SK-N-SH (cell line): ENCODE results near the gene TELO2. TPM values are rescaled to one million over a fixed set of nuclear protein-coding genes. Genes with fewer than 3 reads are reported as not detected.

ENCODE experiments used
- CTCF ChIA-PET: fragments of 300-600, 350-600 bp; formaldehyde crosslinking; extraction: SDS; loops from one replicate; lab custom pipeline; 2021; lab: Yijun Ruan, JAX
- POLR2A ChIA-PET: fragments of 350-600 bp; sonication (Branson Sonifier 250); formaldehyde crosslinking; extraction: SDS; loops from one replicate; lab custom pipeline; 2020; ENCODE audit warnings: antibody characterized with exemption, inconsistent platforms; lab: Yijun Ruan, JAX
- DNase-seq: peaks from one replicate; pipeline ENCODE4 v3.0.0; 2012
- H2AFZ ChIP-seq: fragments of 200-600 bp; sonication (generic); 2 replicates; pipeline ENCODE4 v1.8.1; 2016; ENCODE audit warnings: antibody characterized with exemption, mild to moderate bottlenecking, low read depth
- H3F3A ChIP-seq: fragments of 200-600 bp; sonication (generic); replicated peaks from 2 replicates; pipeline ENCODE3; 2016; ENCODE audit warnings: antibody characterized with exemption, mild to moderate bottlenecking; ENCODE audit not compliant: insufficient read depth
- H3K27ac ChIP-seq, 2 experiments: fragments of 200-500 bp in 1 of 2; fragments of 200-600 bp in 1 of 2; sonication (Bioruptor generic) in 1 of 2; sonication (generic), shearing (Covaris generic) in 1 of 2; 2 replicates each; pipeline versions ENCODE4 v1.5.1 to v1.6.1; 2014 to 2016; ENCODE audit warnings: low read depth in 2 of 2, inconsistent platforms in 1 of 2, low read length in 1 of 2, mild to moderate bottlenecking in 1 of 2, mixed read lengths in 1 of 2
- H3K27me3 ChIP-seq: fragments of 200-600 bp; sonication (generic), shearing (Covaris generic); 2 replicates; pipeline ENCODE4 v1.6.1; 2016; ENCODE audit warnings: mixed run types; ENCODE audit not compliant: insufficient read depth
- H3K36me3 ChIP-seq, 2 experiments: fragments of 200-500 bp in 1 of 2; fragments of 200-600 bp in 1 of 2; sonication (Bioruptor generic) in 1 of 2; sonication (generic) in 1 of 2; replicated peaks in 1 of 2; 2 replicates each; pipeline versions ENCODE3 to v1.5.1; 2014 to 2016; ENCODE audit warnings: low read length in 1 of 2, mild to moderate bottlenecking in 1 of 2; ENCODE audit not compliant: insufficient read depth in 2 of 2, control insufficient read depth in 1 of 2
- H3K4me1 ChIP-seq, 2 experiments: fragments of 200-500 bp in 1 of 2; fragments of 200-600 bp in 1 of 2; sonication (Bioruptor generic) in 1 of 2; sonication (generic), shearing (Covaris generic) in 1 of 2; 2 replicates each; pipeline versions ENCODE4 v1.5.1 to v1.6.1; 2014 to 2016; ENCODE audit warnings: low read depth in 1 of 2, low read length in 1 of 2, mixed run types in 1 of 2; ENCODE audit not compliant: insufficient read depth in 2 of 2, control insufficient read depth in 1 of 2
- H3K4me2 ChIP-seq: fragments of 200-600 bp; sonication (generic), shearing (Covaris generic); 2 replicates; pipeline ENCODE4 v1.6.1; 2017; ENCODE audit warnings: mixed run types
- H3K4me3 ChIP-seq, 2 experiments: fragments of 200-500 bp in 1 of 2; fragments of 200-600 bp in 1 of 2; sonication (Bioruptor generic) in 1 of 2; sonication (generic), shearing (Covaris generic) in 1 of 2; 2 replicates each; pipeline versions ENCODE4 v1.5.1 to v1.8.1; 2014 to 2016; ENCODE audit warnings: low read depth in 2 of 2, inconsistent platforms in 1 of 2, low read length in 1 of 2, mild to moderate bottlenecking in 1 of 2, mixed read lengths in 1 of 2, moderate library complexity in 1 of 2
- H3K79me2 ChIP-seq: fragments of 200-600 bp; sonication (generic); 2 replicates; pipeline ENCODE4 v1.8.1; 2017; ENCODE audit warnings: mild to moderate bottlenecking; ENCODE audit not compliant: insufficient read depth
- H3K9ac ChIP-seq: fragments of 200-600 bp; sonication (generic); 2 replicates; pipeline ENCODE4 v1.6.1; 2017; ENCODE audit warnings: mixed run types
- H3K9me2 ChIP-seq: fragments of 200-600 bp; sonication (generic); 2 replicates; pipeline ENCODE4 v1.6.1; 2017; ENCODE audit warnings: mixed run types
- H3K9me3 ChIP-seq: fragments of 200-600 bp; sonication (generic); 2 replicates; pipeline ENCODE4 v1.6.1; 2017; ENCODE audit warnings: mixed run types, mild to moderate bottlenecking, moderate library complexity
- H4K20me1 ChIP-seq: fragments of 200-600 bp; sonication (generic); 2 replicates; pipeline ENCODE4 v1.6.1; 2017; ENCODE audit warnings: mild to moderate bottlenecking, mixed run types; ENCODE audit not compliant: insufficient read depth
- CHD2 ChIP-seq: fragments of 150-350 bp; IDR thresholded peaks from 2 replicates; pipeline ENCODE4 v1.6.1; 2018; ENCODE audit warnings: low read length; ENCODE audit not compliant: partially characterized antibody
- EP300 ChIP-seq, 2 experiments: IDR thresholded peaks; 2 replicates each; pipeline versions ENCODE4 v1.4.0 to v1.6.1; 2012; ENCODE audit warnings: borderline replicate concordance in 1 of 2, low read depth in 1 of 2, low read length in 1 of 2
- FOSL2 ChIP-seq: IDR thresholded peaks from 2 replicates; pipeline ENCODE4 v1.4.0; 2012; ENCODE audit warnings: low read depth, mild to moderate bottlenecking, moderate library complexity, borderline replicate concordance
- GABPA ChIP-seq: IDR thresholded peaks from 2 replicates; pipeline ENCODE4 v1.4.0; 2012; ENCODE audit warnings: low read depth, mild to moderate bottlenecking
- RAD21 ChIP-seq: IDR thresholded peaks from 2 replicates; pipeline ENCODE4 v1.6.1; 2012; ENCODE audit warnings: mild to moderate bottlenecking, low read length
- RFX5 ChIP-seq: IDR thresholded peaks from 2 replicates; pipeline ENCODE4 v1.6.1; 2012; ENCODE audit warnings: mild to moderate bottlenecking, improper control_type of control experiment, low read length
- RXRA ChIP-seq: IDR thresholded peaks from 2 replicates; pipeline ENCODE4 v1.4.0; 2012; ENCODE audit warnings: low read depth, mild to moderate bottlenecking, borderline replicate concordance
- SIN3A ChIP-seq: IDR thresholded peaks from 2 replicates; pipeline ENCODE4 v1.6.1; 2012; ENCODE audit warnings: low read depth, mild to moderate bottlenecking, low read length, moderate library complexity, borderline replicate concordance
- SMC3 ChIP-seq: IDR thresholded peaks from 2 replicates; pipeline ENCODE4 v1.6.1; 2012; ENCODE audit warnings: low read depth, low read length, improper control_type of control experiment
- TAF1 ChIP-seq: IDR thresholded peaks from 2 replicates; pipeline ENCODE4 v1.6.1; 2012; ENCODE audit warnings: low read depth, mild to moderate bottlenecking, low read length, moderate library complexity, borderline replicate concordance
- USF1 ChIP-seq: IDR thresholded peaks from 2 replicates; pipeline ENCODE4 v1.4.0; 2012; ENCODE audit warnings: low read depth, borderline replicate concordance
- USF2 ChIP-seq: fragments of 150-350 bp; IDR thresholded peaks from 2 replicates; pipeline ENCODE4 v1.6.1; 2017; ENCODE audit warnings: antibody characterized with exemption, low read length, low read depth, borderline replicate concordance
- YY1 ChIP-seq: IDR thresholded peaks from 2 replicates; pipeline ENCODE4 v1.4.0; 2012; ENCODE audit warnings: low read depth, mild to moderate bottlenecking
- WGBS: methylation state at CpG from one replicate; pipeline ENCODE4 v1.1.6; 2017; ENCODE audit warnings: low lambda C conversion rate; 5-methylcytosine and 5-hydroxymethylcytosine counted together
- polyA plus RNA-seq, 3 experiments: library from polyadenylated mRNA; depleted of rRNA; stranded (reverse); fragments of >200 nt; gene quantifications; 2 replicates each; pipeline ENCODE4 v1.2.3, GENCODE V29; 2012
- TF ChIP-seq, protein P1 (sequence below): fragments of 150-350 bp; IDR thresholded peaks from 2 replicates; pipeline ENCODE4 v1.6.1; 2016; ENCODE audit warnings: mild to moderate bottlenecking, low read depth, low read length
- TF ChIP-seq, protein P2 (sequence below): IDR thresholded peaks from 2 replicates; pipeline ENCODE4 v1.4.0; 2012; ENCODE audit warnings: low read depth, borderline replicate concordance
- TF ChIP-seq, protein P3 (sequence below): fragments of 200-600 bp; sonication (generic); IDR thresholded peaks from 2 replicates; pipeline ENCODE4 v1.6.1; 2017; ENCODE audit warnings: antibody characterized with exemption, mild to moderate bottlenecking, moderate library complexity

Gene TELO2
- polyA plus RNA-seq, 1 of the 3 experiments (the other 2 are of a cell fraction) = 24.2 TPM

- 89% methylated on average over 25 of the region's 35 CpGs for WGBS
- Histone ChIP-seq H3K9ac (no peak overlapping the region), H3K36me3 (peaks cover 0 to 21% of the 10 kb centered on the region in 2 experiments), H3K4me3 (no peak overlapping the region), H3K79me2 (no peaks in the 10 kb centered on the region), H3K9me3 (no peaks in the 10 kb centered on the region), H4K20me1 (no peaks in the 10 kb centered on the region), H3K27me3 (no peaks in the 10 kb centered on the region), H3K4me1 (peaks cover 9 to 10% of the 10 kb centered on the region in 2 experiments; a peak in 3 of 4 replicates), H3F3A (peaks cover 7% of the 10 kb centered on the region), H3K4me2 (no peak overlapping the region), H2AFZ (no peak overlapping the region), H3K27ac (no peak overlapping the region), H3K9me2 (no peaks in the 10 kb centered on the region)
- DNase-seq = no peak
- ChIA-PET CTCF (interaction anchor here (0.7 kb wide), 1 partner anchor 166 kb away, joined by 3 read pairs; the partner anchor contains the start of gene MAPK8IP3), POLR2A (no interaction called here)
- TF ChIP-seq, protein P1, sequence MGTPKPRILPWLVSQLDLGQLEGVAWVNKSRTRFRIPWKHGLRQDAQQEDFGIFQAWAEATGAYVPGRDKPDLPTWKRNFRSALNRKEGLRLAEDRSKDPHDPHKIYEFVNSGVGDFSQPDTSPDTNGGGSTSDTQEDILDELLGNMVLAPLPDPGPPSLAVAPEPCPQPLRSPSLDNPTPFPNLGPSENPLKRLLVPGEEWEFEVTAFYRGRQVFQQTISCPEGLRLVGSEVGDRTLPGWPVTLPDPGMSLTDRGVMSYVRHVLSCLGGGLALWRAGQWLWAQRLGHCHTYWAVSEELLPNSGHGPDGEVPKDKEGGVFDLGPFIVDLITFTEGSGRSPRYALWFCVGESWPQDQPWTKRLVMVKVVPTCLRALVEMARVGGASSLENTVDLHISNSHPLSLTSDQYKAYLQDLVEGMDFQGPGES = no peak
- TF ChIP-seq RFX5 (no peak), SIN3A (no peak), RXRA (no peak), TAF1 (no peak), USF1 (no peak), FOSL2 (no peak), GABPA (no peak), USF2 (no peak), YY1 (no peak), EP300 (IDR thresholded peaks at IDR 0.05; ENCODE audit: borderline replicate concordance in 1 of 2, low read depth in 1 of 2, low read length in 1 of 2) (no peak), CHD2 (no peak), SMC3 (no peak), RAD21 (no peak)
- TF ChIP-seq, protein P2, sequence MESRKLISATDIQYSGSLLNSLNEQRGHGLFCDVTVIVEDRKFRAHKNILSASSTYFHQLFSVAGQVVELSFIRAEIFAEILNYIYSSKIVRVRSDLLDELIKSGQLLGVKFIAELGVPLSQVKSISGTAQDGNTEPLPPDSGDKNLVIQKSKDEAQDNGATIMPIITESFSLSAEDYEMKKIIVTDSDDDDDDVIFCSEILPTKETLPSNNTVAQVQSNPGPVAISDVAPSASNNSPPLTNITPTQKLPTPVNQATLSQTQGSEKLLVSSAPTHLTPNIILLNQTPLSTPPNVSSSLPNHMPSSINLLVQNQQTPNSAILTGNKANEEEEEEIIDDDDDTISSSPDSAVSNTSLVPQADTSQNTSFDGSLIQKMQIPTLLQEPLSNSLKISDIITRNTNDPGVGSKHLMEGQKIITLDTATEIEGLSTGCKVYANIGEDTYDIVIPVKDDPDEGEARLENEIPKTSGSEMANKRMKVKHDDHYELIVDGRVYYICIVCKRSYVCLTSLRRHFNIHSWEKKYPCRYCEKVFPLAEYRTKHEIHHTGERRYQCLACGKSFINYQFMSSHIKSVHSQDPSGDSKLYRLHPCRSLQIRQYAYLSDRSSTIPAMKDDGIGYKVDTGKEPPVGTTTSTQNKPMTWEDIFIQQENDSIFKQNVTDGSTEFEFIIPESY = no peak
- TF ChIP-seq, protein P3, sequence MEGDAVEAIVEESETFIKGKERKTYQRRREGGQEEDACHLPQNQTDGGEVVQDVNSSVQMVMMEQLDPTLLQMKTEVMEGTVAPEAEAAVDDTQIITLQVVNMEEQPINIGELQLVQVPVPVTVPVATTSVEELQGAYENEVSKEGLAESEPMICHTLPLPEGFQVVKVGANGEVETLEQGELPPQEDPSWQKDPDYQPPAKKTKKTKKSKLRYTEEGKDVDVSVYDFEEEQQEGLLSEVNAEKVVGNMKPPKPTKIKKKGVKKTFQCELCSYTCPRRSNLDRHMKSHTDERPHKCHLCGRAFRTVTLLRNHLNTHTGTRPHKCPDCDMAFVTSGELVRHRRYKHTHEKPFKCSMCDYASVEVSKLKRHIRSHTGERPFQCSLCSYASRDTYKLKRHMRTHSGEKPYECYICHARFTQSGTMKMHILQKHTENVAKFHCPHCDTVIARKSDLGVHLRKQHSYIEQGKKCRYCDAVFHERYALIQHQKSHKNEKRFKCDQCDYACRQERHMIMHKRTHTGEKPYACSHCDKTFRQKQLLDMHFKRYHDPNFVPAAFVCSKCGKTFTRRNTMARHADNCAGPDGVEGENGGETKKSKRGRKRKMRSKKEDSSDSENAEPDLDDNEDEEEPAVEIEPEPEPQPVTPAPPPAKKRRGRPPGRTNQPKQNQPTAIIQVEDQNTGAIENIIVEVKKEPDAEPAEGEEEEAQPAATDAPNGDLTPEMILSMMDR = no peak
These were observed 46.8 kb downstream of the TELO2 start for GRCh38 chr16:1539720-1540555.
